T-helper 1 cell (primary cell): Measurements from ENCODE around the gene SLC29A1.
A peak's percentile ranks its signal among the peaks of the same experiment; 100 is the strongest.
"Not testable (repeated sequence)": the region's sequence is repeated elsewhere in the genome, so short reads cannot be mapped to it uniquely, and the experiment has no call there.

ENCODE experiments used
- DNase-seq, 5 donors: peaks; one replicate each; pipeline ENCODE4 v3.0.0-alpha.2; 2012 to 2020
- total RNA-seq, 4 donors: gene quantifications; one replicate each; lab custom pipeline; 2026; lab: John Stamatoyannopoulos, UW

The SLC29A1 gene
- 2.0 to 3.1 (median 2.1) reads per million in 4 donors for total RNA-seq

DNA sequence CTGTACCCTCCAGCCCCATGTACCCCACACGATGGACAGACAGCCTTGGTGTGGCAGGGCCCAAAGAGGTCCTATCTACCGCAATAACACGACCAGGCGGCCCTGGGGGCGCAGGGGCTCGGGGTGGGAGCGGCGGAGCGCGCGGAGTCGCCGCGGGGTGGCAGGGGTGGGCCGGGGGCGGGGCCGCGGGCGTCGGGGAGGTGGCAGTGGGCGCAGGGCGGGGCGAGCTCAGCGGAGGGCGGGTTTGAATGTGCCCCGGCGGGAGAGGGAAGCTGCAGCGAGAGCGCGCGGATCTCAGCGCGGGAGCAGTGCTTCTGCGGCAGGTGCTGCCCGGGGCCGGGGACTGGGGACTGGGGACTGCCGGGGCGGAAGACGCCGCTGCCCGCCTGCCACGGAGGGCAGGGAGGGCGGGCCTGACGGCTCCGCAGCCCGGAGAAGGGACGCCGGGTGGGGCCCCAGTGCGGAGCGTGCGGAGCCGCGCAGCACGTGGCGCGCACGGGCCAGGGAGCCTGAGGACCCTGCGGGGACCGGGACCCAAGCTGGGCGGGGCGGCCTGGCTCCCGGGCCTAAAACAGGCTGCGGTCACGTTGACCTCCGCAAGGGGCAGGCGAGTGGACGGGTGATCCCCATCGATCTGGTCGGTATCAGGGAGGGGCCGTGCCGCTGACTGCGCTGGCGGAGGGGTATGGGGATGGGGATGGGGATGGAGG lies at the start of gene SLC29A1:
SLC29A1 (plus strand) TSS at position 277 of the 710 bp plus-strand sequence. CDS start 3,719 bp downstream, outside the sequence.
- DNase-seq: peak; percentile 68 to 83 (median 75)

GRCh38 chr6:44176130-44176761 lies 47.1 kb upstream of the SLC29A1 start:
- DNase-seq: no peak

DNA sequence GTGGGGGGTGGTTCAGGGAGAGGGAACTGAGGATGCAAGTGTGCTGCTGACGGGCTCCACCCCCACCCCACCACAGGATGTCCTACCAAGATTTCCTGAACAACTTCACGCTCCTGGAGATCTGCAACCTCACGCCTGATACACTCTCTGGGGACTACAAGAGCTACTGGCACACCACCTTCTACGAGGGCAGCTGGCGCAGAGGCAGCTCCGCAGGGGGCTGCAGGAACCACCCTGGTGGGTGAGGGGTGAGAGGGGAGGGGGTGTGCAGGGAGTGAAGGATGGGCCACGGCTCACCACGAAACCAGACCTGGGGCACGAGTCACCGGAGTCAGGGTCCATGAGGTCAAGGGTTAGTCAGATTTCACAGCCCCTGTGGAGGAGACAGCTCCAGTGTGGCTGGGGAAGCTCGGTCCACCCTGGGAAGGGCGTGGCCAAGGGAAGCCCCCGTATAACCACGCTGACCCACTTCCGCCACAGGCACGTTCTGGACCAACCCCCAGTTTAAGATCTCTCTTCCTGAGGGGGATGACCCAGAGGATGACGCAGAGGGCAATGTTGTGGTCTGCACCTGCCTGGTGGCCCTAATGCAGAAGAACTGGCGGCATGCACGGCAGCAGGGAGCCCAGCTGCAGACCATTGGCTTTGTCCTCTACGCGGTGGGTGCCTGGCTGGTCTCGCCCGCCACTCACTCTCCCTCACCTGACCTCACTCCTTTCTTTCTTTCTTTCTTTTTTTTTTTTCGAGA lies 46.5 kb upstream of the SLC29A1 start:
- no peak for DNase-seq

- DNase-seq: no peak
Measured at GRCh38 chr6:44177691-44178423, 45.5 kb upstream of the SLC29A1 start.

- DNase-seq: no peak
Measured at GRCh38 chr6:44178424-44179071, 44.8 kb upstream of the SLC29A1 start.

DNA sequence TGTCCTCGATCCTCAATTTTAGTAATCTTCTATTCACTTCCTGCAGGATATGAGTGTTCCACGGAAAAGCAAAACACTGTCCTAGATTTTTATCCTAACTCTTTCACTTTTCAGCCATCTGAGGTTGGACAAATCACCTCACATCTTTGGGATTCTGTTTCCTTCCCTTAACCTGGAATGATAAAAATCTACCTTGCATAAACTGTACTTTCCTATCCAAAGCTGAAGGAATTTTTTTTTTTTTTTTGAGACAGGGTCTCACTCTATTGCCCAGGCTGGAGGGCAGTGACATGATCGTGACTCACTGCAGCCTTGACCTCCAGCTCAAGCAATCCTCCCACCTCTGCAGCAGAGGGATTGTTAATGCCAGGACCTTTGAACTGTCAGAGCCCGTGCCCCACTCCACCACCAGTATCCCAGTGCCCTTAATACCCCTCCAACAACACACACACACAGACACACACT lies 44.3 kb upstream of the SLC29A1 start:
- no peak for DNase-seq

- DNase-seq: no peak
Measured at GRCh38 chr6:44179648-44180047, 43.7 kb upstream of the SLC29A1 start.

- no peak for DNase-seq
Measured at GRCh38 chr6:44180406-44180805, 43.0 kb upstream of the SLC29A1 start.

- no peak for DNase-seq
Measured at GRCh38 chr6:44180886-44181285, 42.5 kb upstream of the SLC29A1 start.

DNA sequence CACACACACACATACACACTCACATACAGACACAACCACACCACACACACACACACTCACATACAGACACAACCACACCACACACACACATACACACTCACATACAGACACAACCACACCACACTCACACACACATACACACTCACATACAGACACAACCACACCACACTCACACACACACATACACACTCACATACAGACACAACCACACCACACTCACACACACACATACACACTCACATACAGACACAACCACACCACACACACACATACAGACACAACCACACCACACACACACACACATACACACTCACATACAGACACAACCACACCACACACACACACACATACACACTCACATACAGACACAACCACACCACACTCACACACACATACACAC lies 41.6 kb upstream of the SLC29A1 start:
- DNase-seq: not testable (repeated sequence)

GRCh38 chr6:44182911-44183390 lies 40.4 kb upstream of the SLC29A1 start:
- no peak for DNase-seq

GRCh38 chr6:44183783-44184182 lies 39.6 kb upstream of the SLC29A1 start:
- no peak for DNase-seq

GRCh38 chr6:44185356-44185755 lies 38.0 kb upstream of the SLC29A1 start:
- not testable (repeated sequence) for DNase-seq

DNA sequence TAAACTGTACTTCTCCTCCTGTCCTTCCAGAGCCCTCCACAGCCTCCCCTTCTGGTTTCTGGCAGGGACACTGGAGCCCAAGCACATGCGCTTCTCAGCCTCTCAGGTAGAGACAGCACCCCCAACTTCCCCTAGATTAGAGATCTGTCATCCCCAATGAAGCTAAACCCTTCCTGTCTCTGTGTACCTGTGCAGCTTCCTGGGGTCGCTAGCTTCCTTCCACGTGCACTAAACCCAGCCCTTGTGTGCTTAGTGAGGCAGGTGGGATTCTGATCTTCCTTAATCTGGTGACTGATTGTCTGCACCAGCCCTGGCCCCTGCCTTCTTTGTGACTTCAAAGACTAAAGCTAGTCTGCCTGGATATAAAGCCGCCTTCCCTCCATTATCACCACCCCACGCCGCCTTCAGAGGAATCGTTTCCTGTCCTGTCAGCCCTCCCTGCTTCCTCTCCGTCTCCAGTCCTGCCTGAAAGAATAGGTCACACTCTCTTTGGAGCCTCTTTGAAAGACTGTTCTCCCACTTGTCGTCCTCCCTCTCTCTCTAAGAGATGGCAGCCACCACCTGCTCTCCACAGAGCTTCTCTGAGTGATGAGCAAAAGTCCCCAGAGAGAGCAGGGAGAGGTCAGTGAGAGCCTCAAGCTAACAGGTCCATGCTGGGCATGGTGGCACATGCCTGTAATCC lies 37.3 kb upstream of the SLC29A1 start:
- DNase-seq: no peak

- DNase-seq: no peak
Measured at GRCh38 chr6:44186635-44187025, 36.8 kb upstream of the SLC29A1 start.

DNA sequence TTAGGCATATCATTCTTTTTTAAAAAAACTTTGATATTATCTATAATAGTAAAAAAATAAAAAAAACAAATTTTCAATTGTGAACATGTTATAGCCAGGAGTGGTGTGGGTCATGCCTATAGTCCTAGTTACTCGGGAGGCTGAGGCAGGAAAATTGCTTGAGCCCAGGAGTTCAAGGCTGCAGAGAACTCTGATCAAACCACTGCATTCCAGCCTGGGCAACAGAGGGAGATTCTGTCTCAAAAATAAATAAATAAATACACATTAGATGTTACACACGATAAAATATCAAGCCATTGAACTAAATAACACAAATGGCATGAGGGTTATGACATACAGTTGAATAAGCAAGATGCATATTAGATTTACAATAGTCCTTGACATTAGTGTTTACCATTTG lies 34.6 kb upstream of the SLC29A1 start:
- DNase-seq: no peak

DNA sequence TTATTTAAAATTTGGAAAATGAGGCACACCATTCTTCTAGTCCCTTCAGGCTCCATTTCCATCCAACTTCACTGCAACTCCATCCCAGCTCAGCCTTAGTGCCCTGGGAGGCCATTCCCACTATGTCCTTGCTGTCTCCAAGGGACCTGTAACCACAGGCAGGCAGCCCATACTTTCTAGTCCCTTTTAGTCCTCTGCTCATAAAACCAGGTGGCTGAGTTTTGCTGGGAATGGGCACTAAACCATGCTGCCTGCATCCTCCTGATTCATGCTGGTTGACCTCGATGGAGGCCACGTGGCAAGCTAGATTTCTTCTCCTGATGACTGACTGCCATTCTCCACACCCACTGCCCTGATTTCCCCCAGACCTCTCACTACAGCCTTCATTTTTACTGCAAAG lies 34.1 kb upstream of the SLC29A1 start:
- DNase-seq: no peak

- DNase-seq: no peak
Measured at GRCh38 chr6:44190715-44191114, 32.7 kb upstream of the SLC29A1 start.

- DNase-seq: no peak
Measured at GRCh38 chr6:44192428-44193041, 30.9 kb upstream of the SLC29A1 start.

DNA sequence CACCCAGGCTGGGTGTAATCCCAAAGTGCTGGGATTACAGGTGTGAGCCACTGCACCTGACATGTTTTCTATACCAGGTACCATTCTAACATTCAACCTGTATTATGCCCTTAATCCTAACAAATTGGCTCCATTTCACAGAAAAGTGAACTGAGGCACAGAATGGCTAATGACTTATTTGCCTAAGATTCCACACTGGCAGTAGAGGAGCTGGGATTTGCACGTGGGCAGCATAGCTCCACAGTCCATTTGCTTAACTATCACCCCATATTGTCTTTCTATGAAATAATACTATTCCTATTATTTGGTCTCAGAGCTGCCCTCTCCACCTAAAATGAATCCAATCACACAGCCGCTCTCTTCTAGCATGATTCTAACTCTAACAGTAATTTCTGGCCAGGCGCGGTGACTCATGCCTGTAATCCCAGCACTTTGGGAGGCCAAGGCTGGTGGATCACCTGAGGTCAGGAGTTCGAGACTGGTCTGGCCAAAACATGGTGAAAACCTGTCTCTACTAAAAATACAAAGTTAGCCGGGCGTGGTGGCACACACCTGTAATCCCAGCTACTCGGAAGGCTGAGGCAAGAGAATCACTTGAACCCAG lies 30.0 kb upstream of the SLC29A1 start:
- DNase-seq: no peak

- DNase-seq: no peak
Measured at GRCh38 chr6:44194326-44194725, 29.1 kb upstream of the SLC29A1 start.
